Panc1 (cell line): ENCODE measurements around the gene PLPP4. TPM values are rescaled to one million over a fixed set of nuclear protein-coding genes. Genes with fewer than 3 reads are reported as not detected.

Experiments used
- ATAC-seq: fragments of 200-7000 bp; cut with Tn5 transposase; 2 replicates; pipeline ENCODE4 v1.9.1; 2020; ENCODE audit warnings: mild to moderate bottlenecking, moderate library complexity
- BruUV-seq: library from RNA; stranded (reverse); fragments of 400-500 nt; replicated peaks from 2 replicates; lab custom pipeline; 2021; lab: Mats Ljungman, UMichigan
- CTCF ChIA-PET: fragments of 300-600 bp; sonication (Branson Sonifier 250); formaldehyde crosslinking; loops from one replicate; lab custom pipeline; 2022; ENCODE audit warnings: antibody characterized with exemption; lab: Charles Lee
- POLR2A ChIA-PET: fragments of 300-600 bp; sonication (Branson Sonifier 250); formaldehyde crosslinking; loops from one replicate; lab custom pipeline; 2022; ENCODE audit warnings: antibody characterized with exemption; lab: Charles Lee
- DNase-seq: peaks from one replicate; pipeline ENCODE4 v3.0.0-alpha.2; 2010; ENCODE audit warnings: low read depth, low spot score
- H3K27ac ChIP-seq: 2 replicates; pipeline ENCODE4 v1.5.1; 2011; ENCODE audit warnings: mild to moderate bottlenecking, low read length, inconsistent platforms
- H3K27me3 ChIP-seq: fragments of 200-500 bp; sonication (Bioruptor generic); 2 replicates; pipeline ENCODE4 v1.6.0; 2014; ENCODE audit warnings: low read length, inconsistent platforms; ENCODE audit not compliant: control insufficient read depth, insufficient read depth
- H3K36me3 ChIP-seq: fragments of 200-500 bp; sonication (Bioruptor generic); 2 replicates; pipeline ENCODE4 v1.5.1; 2014; ENCODE audit warnings: inconsistent platforms, mild to moderate bottlenecking, low read length, moderate library complexity; ENCODE audit not compliant: control insufficient read depth, insufficient read depth
- H3K4me1 ChIP-seq: 2 replicates; pipeline ENCODE4 v1.5.1; 2011; ENCODE audit warnings: inconsistent platforms, mild to moderate bottlenecking, low read length, moderate library complexity; ENCODE audit not compliant: control insufficient read depth, insufficient read depth
- H3K4me3 ChIP-seq, 2 experiments: 2 replicates each; pipeline ENCODE4 v1.5.1; 2011 to 2012; ENCODE audit warnings: low read depth in 2 of 2, low read length in 2 of 2, mild to moderate bottlenecking in 2 of 2, inconsistent platforms in 1 of 2, moderate library complexity in 1 of 2
- H3K9me3 ChIP-seq: fragments of 200-500 bp; sonication (Bioruptor generic); 2 replicates; pipeline ENCODE4 v1.5.1; 2014; ENCODE audit warnings: low read depth, mild to moderate bottlenecking, inconsistent platforms, low read length, moderate library complexity; ENCODE audit not compliant: control insufficient read depth, insufficient read depth
- POLR2AphosphoS5 ChIP-seq: IDR thresholded peaks from 2 replicates; pipeline ENCODE4 v1.6.1; 2012; ENCODE audit warnings: mild to moderate bottlenecking, low read depth, low read length, moderate library complexity
- SIN3A ChIP-seq: IDR thresholded peaks from 2 replicates; pipeline ENCODE4 v1.6.1; 2012; ENCODE audit warnings: low read depth, mild to moderate bottlenecking, low read length, moderate library complexity, borderline replicate concordance; ENCODE audit not compliant: insufficient read depth
- TCF7L2 ChIP-seq: IDR thresholded peaks from 2 replicates; pipeline ENCODE4 v1.6.1; 2011; ENCODE audit warnings: mild to moderate bottlenecking, low read depth, low read length, inconsistent platforms
- in situ Hi-C: cut with HindIII; loops from 2 replicates; pipeline ENCODE4 v1.10.0; 2016; ENCODE audit warnings: low sequenced_read_pairs, low pct_unique_long_range_greater_than_20kb
- intact Hi-C: fragments of 100-400 bp; cut with micrococcal nuclease; formaldehyde crosslinking; loops from one replicate; pipeline ENCODE4 v1.10.0; 2022; ENCODE audit not compliant: unreplicated experiment
- total RNA-seq: library from RNA; stranded (reverse); gene quantifications from one replicate; pipeline ENCODE4 v1.2.1, GENCODE V29; 2021; ENCODE audit not compliant: unreplicated experiment
- TF ChIP-seq, protein P1 (sequence below): fragments of 450-650 bp; IDR thresholded peaks from 2 replicates; pipeline ENCODE4 v1.5.1; 2017; ENCODE audit warnings: mild to moderate bottlenecking
- TF ChIP-seq, protein P2 (sequence below), 2 experiments: IDR thresholded peaks; 2 replicates each; pipeline ENCODE4 v1.6.1; 2011 to 2012; ENCODE audit warnings: low read depth in 2 of 2, control low read depth in 1 of 2, low read length in 1 of 2, mild to moderate bottlenecking in 1 of 2, moderate library complexity in 1 of 2; ENCODE audit not compliant: insufficient read depth in 1 of 2

PLPP4 gene
- total RNA-seq, 1 experiment from 2014 or later = 0.18 TPM

DNA sequence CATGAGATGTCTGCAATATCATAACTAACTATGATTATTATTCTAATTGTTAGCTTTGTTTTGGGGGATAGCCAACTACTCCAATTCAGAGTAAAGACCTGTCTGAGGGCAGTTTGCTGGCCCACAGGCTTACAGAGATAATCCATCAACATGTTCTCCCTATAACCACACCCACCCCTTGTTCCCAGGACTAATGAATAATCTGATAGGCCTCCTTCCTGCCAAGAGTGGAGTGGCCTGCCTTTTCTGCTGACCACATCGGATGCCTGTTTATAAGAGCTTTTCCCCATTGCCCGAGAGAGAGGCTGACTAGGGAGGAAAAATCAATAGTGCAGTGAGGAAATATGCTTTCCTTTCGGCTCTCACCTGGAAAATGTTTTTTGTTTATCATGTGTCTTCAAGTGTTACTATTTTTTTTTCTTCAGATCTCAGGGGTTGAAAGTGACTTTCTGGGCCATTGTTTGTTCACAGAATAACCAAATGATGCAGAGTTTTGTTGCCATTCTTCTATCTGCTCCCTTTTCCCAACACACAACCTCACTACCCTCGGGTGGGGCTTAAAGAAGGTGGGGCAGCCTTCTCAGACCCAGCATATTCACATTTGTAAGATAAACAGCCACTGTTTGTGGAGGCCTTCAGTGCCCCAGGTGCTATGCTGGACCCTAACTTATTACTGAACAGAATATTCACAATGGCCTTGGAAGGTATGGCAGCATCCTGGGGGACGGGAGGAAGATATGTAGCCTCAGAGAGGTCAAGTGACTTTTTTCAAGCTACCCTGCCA is 38.4 kb downstream of the PLPP4 start:
- Histone ChIP-seq H3K4me3 (no peak overlapping the region), H3K27me3 (no peaks in the 10 kb centered on the region; the same call in 1 of the 2 replicates), H3K36me3 (no peaks in the 10 kb centered on the region), H3K27ac (no peak overlapping the region), H3K9me3 (no peaks in the 10 kb centered on the region), H3K4me1 (no peaks in the 10 kb centered on the region)
- TF ChIP-seq TCF7L2 (no peak), POLR2AphosphoS5 (no peak)
- BruUV-seq = no TSS peak
- intact Hi-C loops (no loop called here), in situ Hi-C loops (no loop called here)
- ChIA-PET CTCF (no interaction called here), POLR2A (no interaction called here)
- DNase-seq (no peak), ATAC-seq (no peak)

DNA sequence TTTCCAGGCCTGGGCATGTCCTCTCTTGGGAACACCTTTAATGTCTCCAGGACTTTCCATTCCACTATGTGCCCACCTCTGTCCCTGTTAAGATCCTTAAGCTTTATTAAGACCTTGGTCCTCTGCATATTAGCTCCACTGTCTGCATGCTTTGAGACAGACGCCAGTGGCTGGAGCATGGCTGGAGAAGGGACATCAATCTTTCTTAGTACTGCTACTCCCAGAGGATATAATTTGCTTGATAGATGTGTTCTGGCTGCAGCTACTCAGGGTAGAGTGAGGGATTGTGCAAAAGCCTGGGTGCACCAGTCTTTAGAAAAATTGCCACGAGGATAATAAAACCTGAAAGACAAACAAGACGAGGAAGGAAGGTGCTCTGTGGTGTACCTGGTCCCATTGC is 42.9 kb downstream of the PLPP4 start:
- intact Hi-C loops = no loop called here

More for the DNA sequence above, 42.9 kb downstream of the PLPP4 start:
- H3K9me3 ChIP-seq = no peaks in the 10 kb centered on the region
- DNase-seq (no peak), ATAC-seq (no peak)
- no peaks in the 10 kb centered on the region for H3K36me3 ChIP-seq
- in situ Hi-C loops = no loop called here
- no peak overlapping the region for H3K4me3 ChIP-seq
- H3K4me1 ChIP-seq = no peaks in the 10 kb centered on the region
- POLR2A ChIA-PET = no interaction called here
- no TSS peak for BruUV-seq
- no peak overlapping the region for H3K27ac ChIP-seq
- CTCF ChIA-PET = no interaction called here
- peaks cover 2% of the 10 kb centered on the region; the same call in 1 of the 2 replicates for H3K27me3 ChIP-seq
- no peak for TF ChIP-seq TCF7L2
- TF ChIP-seq, protein P1, sequence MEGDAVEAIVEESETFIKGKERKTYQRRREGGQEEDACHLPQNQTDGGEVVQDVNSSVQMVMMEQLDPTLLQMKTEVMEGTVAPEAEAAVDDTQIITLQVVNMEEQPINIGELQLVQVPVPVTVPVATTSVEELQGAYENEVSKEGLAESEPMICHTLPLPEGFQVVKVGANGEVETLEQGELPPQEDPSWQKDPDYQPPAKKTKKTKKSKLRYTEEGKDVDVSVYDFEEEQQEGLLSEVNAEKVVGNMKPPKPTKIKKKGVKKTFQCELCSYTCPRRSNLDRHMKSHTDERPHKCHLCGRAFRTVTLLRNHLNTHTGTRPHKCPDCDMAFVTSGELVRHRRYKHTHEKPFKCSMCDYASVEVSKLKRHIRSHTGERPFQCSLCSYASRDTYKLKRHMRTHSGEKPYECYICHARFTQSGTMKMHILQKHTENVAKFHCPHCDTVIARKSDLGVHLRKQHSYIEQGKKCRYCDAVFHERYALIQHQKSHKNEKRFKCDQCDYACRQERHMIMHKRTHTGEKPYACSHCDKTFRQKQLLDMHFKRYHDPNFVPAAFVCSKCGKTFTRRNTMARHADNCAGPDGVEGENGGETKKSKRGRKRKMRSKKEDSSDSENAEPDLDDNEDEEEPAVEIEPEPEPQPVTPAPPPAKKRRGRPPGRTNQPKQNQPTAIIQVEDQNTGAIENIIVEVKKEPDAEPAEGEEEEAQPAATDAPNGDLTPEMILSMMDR = no peak
- TF ChIP-seq SIN3A = no peak
- TF ChIP-seq, protein P2, sequence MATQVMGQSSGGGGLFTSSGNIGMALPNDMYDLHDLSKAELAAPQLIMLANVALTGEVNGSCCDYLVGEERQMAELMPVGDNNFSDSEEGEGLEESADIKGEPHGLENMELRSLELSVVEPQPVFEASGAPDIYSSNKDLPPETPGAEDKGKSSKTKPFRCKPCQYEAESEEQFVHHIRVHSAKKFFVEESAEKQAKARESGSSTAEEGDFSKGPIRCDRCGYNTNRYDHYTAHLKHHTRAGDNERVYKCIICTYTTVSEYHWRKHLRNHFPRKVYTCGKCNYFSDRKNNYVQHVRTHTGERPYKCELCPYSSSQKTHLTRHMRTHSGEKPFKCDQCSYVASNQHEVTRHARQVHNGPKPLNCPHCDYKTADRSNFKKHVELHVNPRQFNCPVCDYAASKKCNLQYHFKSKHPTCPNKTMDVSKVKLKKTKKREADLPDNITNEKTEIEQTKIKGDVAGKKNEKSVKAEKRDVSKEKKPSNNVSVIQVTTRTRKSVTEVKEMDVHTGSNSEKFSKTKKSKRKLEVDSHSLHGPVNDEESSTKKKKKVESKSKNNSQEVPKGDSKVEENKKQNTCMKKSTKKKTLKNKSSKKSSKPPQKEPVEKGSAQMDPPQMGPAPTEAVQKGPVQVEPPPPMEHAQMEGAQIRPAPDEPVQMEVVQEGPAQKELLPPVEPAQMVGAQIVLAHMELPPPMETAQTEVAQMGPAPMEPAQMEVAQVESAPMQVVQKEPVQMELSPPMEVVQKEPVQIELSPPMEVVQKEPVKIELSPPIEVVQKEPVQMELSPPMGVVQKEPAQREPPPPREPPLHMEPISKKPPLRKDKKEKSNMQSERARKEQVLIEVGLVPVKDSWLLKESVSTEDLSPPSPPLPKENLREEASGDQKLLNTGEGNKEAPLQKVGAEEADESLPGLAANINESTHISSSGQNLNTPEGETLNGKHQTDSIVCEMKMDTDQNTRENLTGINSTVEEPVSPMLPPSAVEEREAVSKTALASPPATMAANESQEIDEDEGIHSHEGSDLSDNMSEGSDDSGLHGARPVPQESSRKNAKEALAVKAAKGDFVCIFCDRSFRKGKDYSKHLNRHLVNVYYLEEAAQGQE (IDR thresholded peaks at IDR 0.05; ENCODE audit: insufficient read depth in 1 of 2, low read depth in 2 of 2, low read length in 1 of 2) = no peak
- TF ChIP-seq POLR2AphosphoS5 = no peak
